Measurements from ENCODE around the gene APBA1.

The APBA1 gene

DNA sequence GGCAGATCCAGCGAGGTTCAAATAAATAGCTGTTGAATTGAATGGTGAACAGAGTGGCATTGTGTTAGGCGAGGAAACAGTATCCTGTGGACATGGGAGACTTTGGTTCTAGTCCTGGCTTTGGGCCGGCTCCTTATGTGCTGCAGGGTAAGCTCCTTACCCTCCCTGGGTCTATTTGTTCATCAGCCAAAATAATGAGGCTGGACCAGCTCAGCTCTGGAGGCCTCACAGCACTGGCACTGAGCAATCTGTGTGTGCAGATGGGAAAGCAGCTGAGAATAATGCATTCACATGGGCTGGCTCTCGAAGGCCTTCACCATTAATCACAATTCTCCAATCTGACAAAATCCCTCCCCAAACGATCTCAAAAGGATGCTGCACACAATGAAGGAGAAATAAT lies 81.9 kb downstream of the APBA1 start:
- Histone ChIP-seq H3K27ac (ENCODE audit: low read depth, low read length) (no peak overlapping the region), H3K79me2 (ENCODE audit: control insufficient read depth, low read length) (no peaks in the 10 kb centered on the region), H4K20me1 (ENCODE audit: control insufficient read depth, insufficient read depth, low read depth, low read length) (no peaks in the 10 kb centered on the region), H3K4me2 (ENCODE audit: low read length) (no peak overlapping the region), H3F3A (ENCODE audit: control insufficient read depth, insufficient read depth) (no peaks in the 10 kb centered on the region), H3K9me3 (ENCODE audit: control insufficient read depth, insufficient read depth, low read length) (no peaks in the 10 kb centered on the region), H3K4me3 (ENCODE audit: low read length) (no peak overlapping the region), H3K9me2 (replicated peaks; ENCODE audit: control insufficient read depth, low read length) (no peaks in the 10 kb centered on the region), H3K4me1 (ENCODE audit: control insufficient read depth, low read length) (no peaks in the 10 kb centered on the region), H3K36me3 (ENCODE audit: control insufficient read depth, low read length) (no peaks in the 10 kb centered on the region), H3K27me3 (ENCODE audit: control insufficient read depth, low read length) (peaks cover 3% of the 10 kb centered on the region)
- no peak for TF ChIP-seq EZH2phosphoT487 (IDR thresholded peaks at IDR 0.05; ENCODE audit: borderline replicate concordance, low read length)
- TF ChIP-seq CTCF (IDR thresholded peaks at IDR 0.05; ENCODE audit: low read depth, low read length, poor library complexity, severe bottlenecking) = no peak

- Histone ChIP-seq H3K9me2 (replicated peaks; ENCODE audit: control insufficient read depth, low read length) (no peaks in the 10 kb centered on the region), H3K27ac (ENCODE audit: low read depth, low read length) (no peak overlapping the region), H3K36me3 (ENCODE audit: control insufficient read depth, low read length) (no peaks in the 10 kb centered on the region), H3K4me1 (ENCODE audit: control insufficient read depth, low read length) (no peaks in the 10 kb centered on the region), H3K4me2 (ENCODE audit: low read length) (no peak overlapping the region), H3K9me3 (ENCODE audit: control insufficient read depth, insufficient read depth, low read length) (no peaks in the 10 kb centered on the region), H3K79me2 (ENCODE audit: control insufficient read depth, low read length) (no peaks in the 10 kb centered on the region), H4K20me1 (ENCODE audit: control insufficient read depth, insufficient read depth, low read depth, low read length) (no peaks in the 10 kb centered on the region), H3K4me3 (ENCODE audit: low read length) (no peak overlapping the region), H3K27me3 (ENCODE audit: control insufficient read depth, low read length) (peaks cover 3% of the 10 kb centered on the region), H3F3A (ENCODE audit: control insufficient read depth, insufficient read depth) (no peaks in the 10 kb centered on the region)
- TF ChIP-seq EZH2phosphoT487 (IDR thresholded peaks at IDR 0.05; ENCODE audit: borderline replicate concordance, low read length) = no peak
- TF ChIP-seq CTCF (IDR thresholded peaks at IDR 0.05; ENCODE audit: low read depth, low read length, poor library complexity, severe bottlenecking) = no peak
Measured at GRCh38 chr9:69589156-69589555, 83.0 kb downstream of the APBA1 start.

DNA sequence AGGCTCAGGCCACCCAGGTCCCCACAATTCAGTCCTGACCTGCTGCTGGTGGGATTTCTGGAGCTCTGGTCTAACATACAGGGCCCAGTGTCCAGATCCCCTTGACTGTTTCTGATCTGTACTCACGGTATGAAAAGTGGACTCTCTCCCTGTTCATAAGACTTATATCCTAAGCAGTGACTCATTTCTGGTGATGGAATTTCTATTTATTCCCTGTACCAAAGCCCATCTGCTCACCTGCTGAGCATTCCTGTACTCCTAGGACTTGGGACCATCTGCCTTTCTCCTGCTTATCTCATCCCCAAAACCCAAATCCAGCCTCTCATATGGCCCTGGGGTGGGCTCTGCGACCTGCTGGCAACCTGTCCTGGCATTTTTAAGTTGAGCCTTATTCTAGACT lies 86.6 kb downstream of the APBA1 start:
- Histone ChIP-seq H3K27ac (ENCODE audit: low read depth, low read length) (no peak overlapping the region), H3K4me2 (ENCODE audit: low read length) (no peak overlapping the region), H3F3A (ENCODE audit: control insufficient read depth, insufficient read depth) (no peaks in the 10 kb centered on the region), H3K4me1 (ENCODE audit: control insufficient read depth, low read length) (no peaks in the 10 kb centered on the region), H3K4me3 (ENCODE audit: low read length) (no peak overlapping the region), H3K9me3 (ENCODE audit: control insufficient read depth, insufficient read depth, low read length) (no peaks in the 10 kb centered on the region), H3K9me2 (replicated peaks; ENCODE audit: control insufficient read depth, low read length) (no peaks in the 10 kb centered on the region), H3K79me2 (ENCODE audit: control insufficient read depth, low read length) (no peaks in the 10 kb centered on the region), H3K27me3 (ENCODE audit: control insufficient read depth, low read length) (no peaks in the 10 kb centered on the region), H3K36me3 (ENCODE audit: control insufficient read depth, low read length) (no peaks in the 10 kb centered on the region), H4K20me1 (ENCODE audit: control insufficient read depth, insufficient read depth, low read depth, low read length) (no peaks in the 10 kb centered on the region)
- no peak for TF ChIP-seq CTCF (IDR thresholded peaks at IDR 0.05; ENCODE audit: low read depth, low read length, poor library complexity, severe bottlenecking)
- TF ChIP-seq EZH2phosphoT487 (IDR thresholded peaks at IDR 0.05; ENCODE audit: borderline replicate concordance, low read length) = no peak

GRCh38 chr9:69584759-69585158 lies 87.4 kb downstream of the APBA1 start:
- Histone ChIP-seq H3K9me2 (replicated peaks; ENCODE audit: control insufficient read depth, low read length) (no peaks in the 10 kb centered on the region), H3K4me2 (ENCODE audit: low read length) (no peak overlapping the region), H3K9me3 (ENCODE audit: control insufficient read depth, insufficient read depth, low read length) (no peaks in the 10 kb centered on the region), H3F3A (ENCODE audit: control insufficient read depth, insufficient read depth) (no peaks in the 10 kb centered on the region), H3K36me3 (ENCODE audit: control insufficient read depth, low read length) (no peaks in the 10 kb centered on the region), H3K27ac (ENCODE audit: low read depth, low read length) (no peak overlapping the region), H3K4me1 (ENCODE audit: control insufficient read depth, low read length) (no peaks in the 10 kb centered on the region), H3K4me3 (ENCODE audit: low read length) (no peak overlapping the region), H3K79me2 (ENCODE audit: control insufficient read depth, low read length) (no peaks in the 10 kb centered on the region), H3K27me3 (ENCODE audit: control insufficient read depth, low read length) (no peaks in the 10 kb centered on the region), H4K20me1 (ENCODE audit: control insufficient read depth, insufficient read depth, low read depth, low read length) (no peaks in the 10 kb centered on the region)
- no peak for TF ChIP-seq EZH2phosphoT487 (IDR thresholded peaks at IDR 0.05; ENCODE audit: borderline replicate concordance, low read length)
- no peak for TF ChIP-seq CTCF (IDR thresholded peaks at IDR 0.05; ENCODE audit: low read depth, low read length, poor library complexity, severe bottlenecking)
